Keratinocyte (primary cell): ENCODE results near the gene TAF1D. TPM values are rescaled to one million over a fixed set of nuclear protein-coding genes. Genes with fewer than 3 reads are reported as not detected.

Experiments
- DNase-seq: peaks from one replicate; pipeline ENCODE4 v3.0.0-alpha.2; 2011; ENCODE audit warnings: low read depth, missing footprints, low spot score
- FAIRE-seq: peaks from 2 replicates; lab custom pipeline; 2011; peaks lifted over from hg19 to GRCh38; lab: Jason Lieb, UNC
- H2AFZ ChIP-seq: 2 replicates; pipeline ENCODE4 v1.6.0; 2012; ENCODE audit warnings: low read length, control low read depth, inconsistent platforms; ENCODE audit not compliant: control insufficient read depth
- H3K27ac ChIP-seq: 2 replicates; pipeline ENCODE4 v1.5.1; 2011; ENCODE audit warnings: low read length; ENCODE audit not compliant: control insufficient read depth, insufficient read depth
- H3K27me3 ChIP-seq: 3 replicates; pipeline ENCODE4 v1.6.0; 2011; ENCODE audit warnings: low read length; ENCODE audit not compliant: control insufficient read depth, insufficient read depth; ENCODE audit errors: extremely low read depth
- H3K36me3 ChIP-seq, 2 experiments: 2 replicates in 1 of 2; 3 replicates in 1 of 2; pipeline ENCODE4 v1.5.1; 2011; ENCODE audit warnings: low read length in 2 of 2, mild to moderate bottlenecking in 1 of 2; ENCODE audit not compliant: control insufficient read depth in 2 of 2, insufficient read depth in 2 of 2; ENCODE audit errors: extremely low read depth in 1 of 2
- H3K4me1 ChIP-seq: 3 replicates; pipeline ENCODE4 v1.5.1; 2011; ENCODE audit warnings: low read length; ENCODE audit not compliant: control insufficient read depth, insufficient read depth; ENCODE audit errors: extremely low read depth
- H3K4me2 ChIP-seq: 3 replicates; pipeline ENCODE4 v1.6.0; 2011; ENCODE audit warnings: low read depth, low read length; ENCODE audit not compliant: control insufficient read depth, insufficient read depth; ENCODE audit errors: extremely low read depth
- H3K4me3 ChIP-seq, 3 experiments: fragments of 200-600 bp in 1 of 3; sonication (generic) in 1 of 3; 2 replicates in 2 of 3; 3 replicates in 1 of 3; pipeline ENCODE4 v1.5.1; 2011 to 2016; ENCODE audit warnings: low read length in 3 of 3, mild to moderate bottlenecking in 3 of 3, control low read depth in 2 of 3, inconsistent platforms in 1 of 3, low read depth in 1 of 3, mixed read lengths in 1 of 3, mixed run types in 1 of 3, moderate library complexity in 1 of 3; ENCODE audit not compliant: control insufficient read depth in 2 of 3, insufficient read depth in 2 of 3; ENCODE audit errors: extremely low read depth in 1 of 3
- H3K79me2 ChIP-seq: 2 replicates; pipeline ENCODE4 v1.6.0; 2012; ENCODE audit warnings: low read length; ENCODE audit not compliant: control insufficient read depth, insufficient read depth
- H3K9ac ChIP-seq: 3 replicates; pipeline ENCODE4 v1.6.0; 2011; ENCODE audit warnings: low read length; ENCODE audit not compliant: control insufficient read depth, insufficient read depth; ENCODE audit errors: extremely low read depth
- H3K9me1 ChIP-seq: 3 replicates; pipeline ENCODE4 v1.6.0; 2011; ENCODE audit warnings: low read length; ENCODE audit not compliant: control insufficient read depth, insufficient read depth; ENCODE audit errors: extremely low read depth
- H3K9me3 ChIP-seq: 2 replicates; pipeline ENCODE4 v1.5.1; 2012; ENCODE audit warnings: low read depth, low read length; ENCODE audit not compliant: control insufficient read depth
- H4K20me1 ChIP-seq: 3 replicates; pipeline ENCODE4 v1.6.0; 2011; ENCODE audit warnings: low read length; ENCODE audit not compliant: control insufficient read depth, insufficient read depth; ENCODE audit errors: extremely low read depth
- EZH2 ChIP-seq: IDR thresholded peaks from one replicate; pipeline ENCODE4 v1.6.1; 2012; ENCODE audit warnings: inconsistent platforms, mild to moderate bottlenecking, low read length, moderate library complexity
- dilution Hi-C: fragments of 300-500 bp; cut with MboI; formaldehyde crosslinking; loops from one replicate; pipeline ENCODE4 v1.7.0; 2020; ENCODE audit warnings: low sequenced_read_pairs; ENCODE audit not compliant: extremely low pct_ligation_motif_present
- polyA plus RNA-seq, 5 experiments: library from polyadenylated mRNA; depleted of rRNA in 3 of 5; stranded (reverse) in 3 of 5; stranded (forward) in 1 of 5; unstranded in 1 of 5; fragments of >200 nt; gene quantifications; 1 replicate in 1 of 5; 2 replicates in 3 of 5; 3 replicates in 1 of 5; pipeline versions ENCODE4 v1.2.1 to v1.2.3, GENCODE V29; 2011 to 2012; ENCODE audit warnings: missing spikeins in 2 of 5, low read depth in 1 of 5, low replicate concordance in 1 of 5
- TF ChIP-seq, protein P1 (sequence below), 3 experiments: IDR thresholded peaks in 1 of 3; conservative IDR thresholded peaks in 1 of 3; optimal IDR thresholded peaks in 1 of 3; 2 replicates in 2 of 3; 3 replicates in 1 of 3; pipeline versions ENCODE3 to v1.5.1; 2011; ENCODE audit warnings: low read length in 3 of 3, mild to moderate bottlenecking in 3 of 3, moderate library complexity in 2 of 3, control low read depth in 1 of 3, inconsistent platforms in 1 of 3; ENCODE audit not compliant: insufficient read depth in 2 of 3; ENCODE audit errors: extremely low read depth in 1 of 3

TAF1D gene
- polyA plus RNA-seq, 1 donor (not counting 4 experiments of a cell fraction or from before 2014, with no cell fraction given) = 224 TPM

DNA sequence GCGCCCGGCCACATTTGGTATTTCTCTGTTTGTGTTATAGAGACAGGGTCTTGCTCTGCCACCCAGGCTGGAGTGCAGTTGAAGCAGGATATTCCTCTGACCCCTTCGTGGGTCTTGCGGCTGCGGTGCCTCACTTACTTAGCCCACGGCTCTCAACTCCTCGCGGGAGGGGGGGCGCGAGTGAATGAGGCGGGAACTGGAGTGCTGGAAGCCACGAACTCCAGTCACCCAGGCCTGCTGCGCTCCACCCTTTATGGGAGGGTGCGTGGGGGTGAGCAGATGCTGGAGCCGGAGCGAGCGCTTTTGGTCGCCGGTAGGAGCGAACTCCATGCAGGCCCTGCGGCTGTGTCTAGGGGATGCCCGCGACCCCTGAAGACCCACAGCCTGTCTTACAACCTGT, 2.0 kb upstream of the TAF1D start:
- Histone ChIP-seq H2AFZ (no peak overlapping the region), H3K27me3 (no peaks in the 10 kb centered on the region), H3K9me1 (no peaks in the 10 kb centered on the region), H3K27ac (no peak overlapping the region), H4K20me1 (peaks cover 5% of the 10 kb centered on the region), H3K4me3 (no peak overlapping the region), H3K4me2 (no peak overlapping the region), H3K9me3 (no peaks in the 10 kb centered on the region), H3K4me1 (no peaks in the 10 kb centered on the region), H3K79me2 (peaks cover 30% of the 10 kb centered on the region), H3K9ac (no peak overlapping the region), H3K36me3 (peaks cover 2 to 17% of the 10 kb centered on the region in 2 experiments)
- TF ChIP-seq, protein P1, sequence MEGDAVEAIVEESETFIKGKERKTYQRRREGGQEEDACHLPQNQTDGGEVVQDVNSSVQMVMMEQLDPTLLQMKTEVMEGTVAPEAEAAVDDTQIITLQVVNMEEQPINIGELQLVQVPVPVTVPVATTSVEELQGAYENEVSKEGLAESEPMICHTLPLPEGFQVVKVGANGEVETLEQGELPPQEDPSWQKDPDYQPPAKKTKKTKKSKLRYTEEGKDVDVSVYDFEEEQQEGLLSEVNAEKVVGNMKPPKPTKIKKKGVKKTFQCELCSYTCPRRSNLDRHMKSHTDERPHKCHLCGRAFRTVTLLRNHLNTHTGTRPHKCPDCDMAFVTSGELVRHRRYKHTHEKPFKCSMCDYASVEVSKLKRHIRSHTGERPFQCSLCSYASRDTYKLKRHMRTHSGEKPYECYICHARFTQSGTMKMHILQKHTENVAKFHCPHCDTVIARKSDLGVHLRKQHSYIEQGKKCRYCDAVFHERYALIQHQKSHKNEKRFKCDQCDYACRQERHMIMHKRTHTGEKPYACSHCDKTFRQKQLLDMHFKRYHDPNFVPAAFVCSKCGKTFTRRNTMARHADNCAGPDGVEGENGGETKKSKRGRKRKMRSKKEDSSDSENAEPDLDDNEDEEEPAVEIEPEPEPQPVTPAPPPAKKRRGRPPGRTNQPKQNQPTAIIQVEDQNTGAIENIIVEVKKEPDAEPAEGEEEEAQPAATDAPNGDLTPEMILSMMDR (optimal IDR thresholded peaks at IDR 0.05 in 1 of 3, IDR thresholded peaks at IDR 0.05 in 1 of 3, conservative IDR thresholded peaks at IDR 0.05 in 1 of 3; ENCODE audit: extremely low read depth in 1 of 3, insufficient read depth in 2 of 3, low read length in 3 of 3) = no peak
- TF ChIP-seq EZH2 = no peak
- FAIRE-seq (no peak), DNase-seq (no peak)
- dilution Hi-C loops = no loop called here

DNA sequence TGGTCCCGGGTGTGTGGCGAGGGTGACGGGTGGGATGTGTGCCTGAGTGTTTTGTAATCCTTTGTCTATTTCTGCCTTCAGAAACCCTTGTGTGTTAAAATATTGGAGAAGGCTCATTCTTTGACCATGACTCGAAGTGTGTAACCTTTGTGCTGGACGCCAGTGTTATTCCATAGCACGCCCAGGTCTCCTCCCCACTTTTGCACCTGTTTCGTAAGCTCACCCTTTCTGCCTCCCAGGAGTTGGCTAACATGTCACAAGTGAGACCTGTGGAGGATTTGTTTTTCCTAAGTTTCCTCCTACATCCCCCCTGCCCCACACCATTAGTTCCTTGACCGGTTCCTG, 559 bp upstream of the TAF1D start:
- Histone ChIP-seq H3K36me3 (peaks cover 8 to 26% of the 10 kb centered on the region in 2 experiments), H3K9ac (peak overlapping the region; percentile 98), H3K79me2 (peaks cover 45% of the 10 kb centered on the region), H3K9me1 (no peaks in the 10 kb centered on the region), H3K27ac (peak overlapping the region; percentile 92), H4K20me1 (peaks cover 15% of the 10 kb centered on the region), H3K4me1 (peaks cover 12% of the 10 kb centered on the region), H3K4me3 (peak overlapping the region; percentile 76 to 92 (median 87)), H2AFZ (peak overlapping the region; percentile 100), H3K4me2 (peak overlapping the region; percentile 98), H3K27me3 (no peaks in the 10 kb centered on the region), H3K9me3 (no peaks in the 10 kb centered on the region)
- dilution Hi-C loops = no loop called here
- DNase-seq (no peak), FAIRE-seq (no peak)
- TF ChIP-seq, protein P1 (optimal IDR thresholded peaks at IDR 0.05 in 1 of 3, IDR thresholded peaks at IDR 0.05 in 1 of 3, conservative IDR thresholded peaks at IDR 0.05 in 1 of 3; ENCODE audit: extremely low read depth in 1 of 3, insufficient read depth in 2 of 3, low read length in 3 of 3) = no peak
- TF ChIP-seq EZH2 = no peak
